HepG2 (cell line): ENCODE results near the gene P2RY1.

Experiments used
- E2F5 ChIP-seq: sonication (generic); formaldehyde crosslinking; conservative IDR thresholded peaks from 2 replicates; pipeline ENCODE4 v1.4.0; 2020; ENCODE audit warnings: missing genetic modification reagents
- IRF2 ChIP-seq: IDR thresholded peaks from 2 replicates; pipeline ENCODE4 v1.6.1; 2018; ENCODE audit warnings: missing genetic modification reagents, missing compliant biosample characterization
- POLR2A ChIP-seq, 2 experiments: IDR thresholded peaks; 2 replicates each; pipeline ENCODE4 v1.6.1; 2011; ENCODE audit warnings: low read depth in 2 of 2, low read length in 2 of 2, mild to moderate bottlenecking in 1 of 2, moderate library complexity in 1 of 2; ENCODE audit not compliant: insufficient read depth in 1 of 2
- ZBTB43 ChIP-seq: sonication (generic); formaldehyde crosslinking; conservative IDR thresholded peaks from 2 replicates; pipeline ENCODE4 v1.4.0; 2020; ENCODE audit warnings: missing genetic modification reagents

GRCh38 chr3:152827313-152827712 is 7.6 kb upstream of the P2RY1 start:
- TF ChIP-seq POLR2A (IDR thresholded peaks at IDR 0.05; ENCODE audit: insufficient read depth in 1 of 2, low read depth in 2 of 2, low read length in 2 of 2), result no peak
- TF ChIP-seq IRF2 (CRISPR knock-in tag), result no peak
- TF ChIP-seq E2F5, result no peak
- no peak for TF ChIP-seq ZBTB43 (CRISPR knock-in tag)
